Hepatocyte (in vitro differentiated cells): ENCODE measurements around the gene SMLR1.

Experiments
- EZH2 ChIP-seq: fragments of 200-600 bp; sonication (generic); IDR thresholded peaks from 2 replicates; pipeline ENCODE4 v1.6.1; 2016; ENCODE audit warnings: antibody characterized with exemption, mild to moderate bottlenecking, borderline replicate concordance
- TF ChIP-seq, protein P1 (sequence below): fragments of 200-600 bp; sonication (generic); IDR thresholded peaks from 2 replicates; pipeline ENCODE4 v1.5.1; 2016; ENCODE audit warnings: antibody characterized with exemption, mild to moderate bottlenecking; ENCODE audit not compliant: poor library complexity

DNA sequence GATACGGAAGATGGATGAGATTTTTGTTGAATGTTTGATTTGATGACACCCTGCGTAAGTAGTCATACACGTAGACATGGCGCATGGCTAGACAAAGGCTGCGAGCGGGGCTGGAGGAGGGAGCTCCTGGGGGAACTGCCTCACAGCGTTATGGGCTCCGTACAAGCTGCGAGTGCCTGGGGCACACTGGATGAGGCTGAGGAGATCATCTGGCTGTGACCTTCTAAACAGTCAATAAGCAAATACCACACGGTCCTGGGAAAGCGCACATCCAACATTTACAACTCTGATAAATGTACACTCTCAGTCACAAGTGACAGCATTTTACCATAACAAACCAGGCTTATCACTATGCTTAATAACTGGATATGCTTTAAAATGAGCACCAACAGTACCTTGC, 37.1 kb downstream of the SMLR1 start:
- TF ChIP-seq, protein P1, sequence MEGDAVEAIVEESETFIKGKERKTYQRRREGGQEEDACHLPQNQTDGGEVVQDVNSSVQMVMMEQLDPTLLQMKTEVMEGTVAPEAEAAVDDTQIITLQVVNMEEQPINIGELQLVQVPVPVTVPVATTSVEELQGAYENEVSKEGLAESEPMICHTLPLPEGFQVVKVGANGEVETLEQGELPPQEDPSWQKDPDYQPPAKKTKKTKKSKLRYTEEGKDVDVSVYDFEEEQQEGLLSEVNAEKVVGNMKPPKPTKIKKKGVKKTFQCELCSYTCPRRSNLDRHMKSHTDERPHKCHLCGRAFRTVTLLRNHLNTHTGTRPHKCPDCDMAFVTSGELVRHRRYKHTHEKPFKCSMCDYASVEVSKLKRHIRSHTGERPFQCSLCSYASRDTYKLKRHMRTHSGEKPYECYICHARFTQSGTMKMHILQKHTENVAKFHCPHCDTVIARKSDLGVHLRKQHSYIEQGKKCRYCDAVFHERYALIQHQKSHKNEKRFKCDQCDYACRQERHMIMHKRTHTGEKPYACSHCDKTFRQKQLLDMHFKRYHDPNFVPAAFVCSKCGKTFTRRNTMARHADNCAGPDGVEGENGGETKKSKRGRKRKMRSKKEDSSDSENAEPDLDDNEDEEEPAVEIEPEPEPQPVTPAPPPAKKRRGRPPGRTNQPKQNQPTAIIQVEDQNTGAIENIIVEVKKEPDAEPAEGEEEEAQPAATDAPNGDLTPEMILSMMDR, result no peak
- TF ChIP-seq EZH2, result no peak
